Measurements from ENCODE around the gene UTP3.

DNA sequence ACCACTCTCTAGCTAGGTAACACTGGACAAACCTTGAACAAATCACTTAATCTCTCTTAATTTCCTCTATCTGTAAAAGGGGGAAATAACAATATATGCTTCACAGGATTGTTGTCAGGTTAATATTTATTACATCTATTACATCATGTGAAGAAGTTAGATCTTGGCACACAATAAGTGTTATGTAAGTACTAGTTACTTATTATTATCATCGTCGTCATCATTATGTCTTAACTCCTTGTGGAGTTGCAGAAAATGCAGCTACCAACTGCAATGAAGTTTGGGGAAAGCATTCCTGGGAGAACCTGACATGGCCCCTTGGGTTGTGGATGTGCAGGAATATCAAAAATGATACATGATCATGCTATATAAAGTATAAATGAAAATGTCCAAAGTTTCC, 17.2 kb upstream of the UTP3 start:
- TF ChIP-seq POLR2A (IDR thresholded peaks at IDR 0.05; ENCODE audit: low read depth, low read length) = no peak
- no peak for TF ChIP-seq FOS (IDR thresholded peaks at IDR 0.05; ENCODE audit: borderline replicate concordance, insufficient read depth, low read length)
- TF ChIP-seq, protein P1, sequence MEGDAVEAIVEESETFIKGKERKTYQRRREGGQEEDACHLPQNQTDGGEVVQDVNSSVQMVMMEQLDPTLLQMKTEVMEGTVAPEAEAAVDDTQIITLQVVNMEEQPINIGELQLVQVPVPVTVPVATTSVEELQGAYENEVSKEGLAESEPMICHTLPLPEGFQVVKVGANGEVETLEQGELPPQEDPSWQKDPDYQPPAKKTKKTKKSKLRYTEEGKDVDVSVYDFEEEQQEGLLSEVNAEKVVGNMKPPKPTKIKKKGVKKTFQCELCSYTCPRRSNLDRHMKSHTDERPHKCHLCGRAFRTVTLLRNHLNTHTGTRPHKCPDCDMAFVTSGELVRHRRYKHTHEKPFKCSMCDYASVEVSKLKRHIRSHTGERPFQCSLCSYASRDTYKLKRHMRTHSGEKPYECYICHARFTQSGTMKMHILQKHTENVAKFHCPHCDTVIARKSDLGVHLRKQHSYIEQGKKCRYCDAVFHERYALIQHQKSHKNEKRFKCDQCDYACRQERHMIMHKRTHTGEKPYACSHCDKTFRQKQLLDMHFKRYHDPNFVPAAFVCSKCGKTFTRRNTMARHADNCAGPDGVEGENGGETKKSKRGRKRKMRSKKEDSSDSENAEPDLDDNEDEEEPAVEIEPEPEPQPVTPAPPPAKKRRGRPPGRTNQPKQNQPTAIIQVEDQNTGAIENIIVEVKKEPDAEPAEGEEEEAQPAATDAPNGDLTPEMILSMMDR (IDR thresholded peaks at IDR 0.05; ENCODE audit: extremely low read depth in 1 of 2, insufficient read depth in 1 of 2, low read depth in 1 of 2, low read length in 2 of 2) = no peak
- TF ChIP-seq POLR2AphosphoS5 (IDR thresholded peaks at IDR 0.05; ENCODE audit: insufficient read depth, low read depth, low read length) = no peak
- TF ChIP-seq, protein P2, sequence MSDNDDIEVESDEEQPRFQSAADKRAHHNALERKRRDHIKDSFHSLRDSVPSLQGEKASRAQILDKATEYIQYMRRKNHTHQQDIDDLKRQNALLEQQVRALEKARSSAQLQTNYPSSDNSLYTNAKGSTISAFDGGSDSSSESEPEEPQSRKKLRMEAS (IDR thresholded peaks at IDR 0.05; ENCODE audit: insufficient read depth, insufficient read length) = no peak

Measured in endothelial cell of umbilical vein (primary cell).